Measurements from ENCODE around the gene GNPNAT1.

GNPNAT1 gene

GRCh38 chr14:52829527-52830185, 38.2 kb upstream of the GNPNAT1 start:
- H3K4me3 ChIP-seq (ENCODE audit: low read depth, low read length), result no peak overlapping the region
- no peak for TF ChIP-seq CTCF (IDR thresholded peaks at IDR 0.05; ENCODE audit: low read depth, low read length)

GRCh38 chr14:52827426-52827825, 36.0 kb upstream of the GNPNAT1 start:
- H3K4me3 ChIP-seq (ENCODE audit: low read depth, low read length), result no peak overlapping the region
- TF ChIP-seq CTCF (IDR thresholded peaks at IDR 0.05; ENCODE audit: low read depth, low read length), result no peak

GRCh38 chr14:52825085-52825484, 33.7 kb upstream of the GNPNAT1 start:
- H3K4me3 ChIP-seq (ENCODE audit: low read depth, low read length), result no peak overlapping the region
- no peak for TF ChIP-seq CTCF (IDR thresholded peaks at IDR 0.05; ENCODE audit: low read depth, low read length)

GRCh38 chr14:52824462-52824861, 33.1 kb upstream of the GNPNAT1 start:
- TF ChIP-seq CTCF (IDR thresholded peaks at IDR 0.05; ENCODE audit: low read depth, low read length), result no peak
- no peak overlapping the region for H3K4me3 ChIP-seq (ENCODE audit: low read depth, low read length)

GRCh38 chr14:52821805-52822250, 30.4 kb upstream of the GNPNAT1 start:
- H3K4me3 ChIP-seq (ENCODE audit: low read depth, low read length), result no peak overlapping the region
- TF ChIP-seq CTCF (IDR thresholded peaks at IDR 0.05; ENCODE audit: low read depth, low read length), result no peak

GRCh38 chr14:52808101-52808500, 16.7 kb upstream of the GNPNAT1 start:
- TF ChIP-seq CTCF (IDR thresholded peaks at IDR 0.05; ENCODE audit: low read depth, low read length), result no peak
- no peak overlapping the region for H3K4me3 ChIP-seq (ENCODE audit: low read depth, low read length)

GRCh38 chr14:52806115-52806514, 14.7 kb upstream of the GNPNAT1 start:
- no peak overlapping the region for H3K4me3 ChIP-seq (ENCODE audit: low read depth, low read length)
- no peak for TF ChIP-seq CTCF (IDR thresholded peaks at IDR 0.05; ENCODE audit: low read depth, low read length)

Measured in WI38 (cell line).